Measurements from ENCODE around the gene PCDH18.

DNA sequence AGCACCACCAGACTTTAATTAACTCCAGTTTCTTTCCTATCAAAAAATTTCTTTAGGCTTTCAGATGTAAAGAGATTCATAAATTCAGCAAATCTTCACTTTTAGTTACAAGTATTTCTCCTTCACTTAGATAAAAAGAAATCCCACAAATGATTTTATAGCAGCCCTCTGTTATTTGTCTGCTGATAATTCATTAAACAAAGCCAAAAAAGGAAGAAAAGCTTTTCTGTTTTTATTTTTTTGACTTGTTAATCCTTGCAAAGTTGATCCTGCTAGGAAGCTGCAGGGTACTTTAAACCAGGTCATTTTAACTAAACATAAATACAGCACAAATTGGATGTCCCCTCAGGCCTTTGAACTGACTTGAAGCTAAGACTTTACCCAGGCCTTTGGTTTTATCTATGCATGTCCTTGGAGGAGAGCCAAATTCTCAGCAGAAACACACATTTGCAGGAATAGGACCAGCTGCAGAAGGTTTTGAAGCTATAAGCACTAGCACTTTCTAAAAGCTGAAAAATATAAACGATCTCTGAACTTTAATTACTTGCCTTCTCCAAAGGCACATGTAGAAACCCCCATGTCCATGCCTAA is 57.5 kb downstream of the PCDH18 start:
- TF ChIP-seq, protein P1, sequence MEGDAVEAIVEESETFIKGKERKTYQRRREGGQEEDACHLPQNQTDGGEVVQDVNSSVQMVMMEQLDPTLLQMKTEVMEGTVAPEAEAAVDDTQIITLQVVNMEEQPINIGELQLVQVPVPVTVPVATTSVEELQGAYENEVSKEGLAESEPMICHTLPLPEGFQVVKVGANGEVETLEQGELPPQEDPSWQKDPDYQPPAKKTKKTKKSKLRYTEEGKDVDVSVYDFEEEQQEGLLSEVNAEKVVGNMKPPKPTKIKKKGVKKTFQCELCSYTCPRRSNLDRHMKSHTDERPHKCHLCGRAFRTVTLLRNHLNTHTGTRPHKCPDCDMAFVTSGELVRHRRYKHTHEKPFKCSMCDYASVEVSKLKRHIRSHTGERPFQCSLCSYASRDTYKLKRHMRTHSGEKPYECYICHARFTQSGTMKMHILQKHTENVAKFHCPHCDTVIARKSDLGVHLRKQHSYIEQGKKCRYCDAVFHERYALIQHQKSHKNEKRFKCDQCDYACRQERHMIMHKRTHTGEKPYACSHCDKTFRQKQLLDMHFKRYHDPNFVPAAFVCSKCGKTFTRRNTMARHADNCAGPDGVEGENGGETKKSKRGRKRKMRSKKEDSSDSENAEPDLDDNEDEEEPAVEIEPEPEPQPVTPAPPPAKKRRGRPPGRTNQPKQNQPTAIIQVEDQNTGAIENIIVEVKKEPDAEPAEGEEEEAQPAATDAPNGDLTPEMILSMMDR (IDR thresholded peaks at IDR 0.05), result no peak
- no peak for TF ChIP-seq POLR2A (IDR thresholded peaks at IDR 0.05)

All from testis (tissue), 2 donors.